Pulmonary artery endothelial cell (primary cell): ENCODE measurements around the gene CSAD. TPM values are rescaled to one million over a fixed set of nuclear protein-coding genes. Genes with fewer than 3 reads are reported as not detected.
A peak's percentile ranks its signal among the peaks of the same experiment; 100 is the strongest.

Experiments
- DNase-seq: peaks from one replicate; pipeline ENCODE4 v3.0.0-alpha.2; 2011; ENCODE audit warnings: low read depth, low spot score
- total RNA-seq: library from RNA; depleted of rRNA; stranded (reverse); fragments of >200 nt; gene quantifications from 2 replicates; pipeline ENCODE4 v1.2.3, GENCODE V29; 2014

Gene CSAD
- total RNA-seq: 4.1 and 4.2 TPM in 2 replicates

- peak; percentile 80 for DNase-seq
Measured at GRCh38 chr12:53180220-53180930, at the start of gene CSAD, which contains the start of gene ZNF740. Gene CSAD, minus strand, starts transcription at chr12:53180925. Its CDS starts 7,455 bp downstream, at chr12:53173470. Gene ZNF740, plus strand, starts transcription at chr12:53180722. Its CDS starts 1,262 bp downstream, at chr12:53181984.

GRCh38 chr12:53230108-53230845, 49.6 kb upstream of the CSAD start:
- DNase-seq: no peak

GRCh38 chr12:53229454-53229853, 48.7 kb upstream of the CSAD start:
- DNase-seq: no peak

- DNase-seq: no peak
Measured at GRCh38 chr12:53227836-53228235, 47.1 kb upstream of the CSAD start.

- no peak for DNase-seq
Measured at GRCh38 chr12:53227341-53227740, 46.6 kb upstream of the CSAD start.

- DNase-seq: no peak
Measured at GRCh38 chr12:53226815-53227214, 46.1 kb upstream of the CSAD start.

GRCh38 chr12:53225635-53226424, 45.1 kb upstream of the CSAD start:
- no peak for DNase-seq

GRCh38 chr12:53224897-53225634, 44.3 kb upstream of the CSAD start:
- DNase-seq: no peak

- DNase-seq: no peak
Measured at GRCh38 chr12:53224061-53224896, 43.6 kb upstream of the CSAD start.

- DNase-seq: no peak
Measured at GRCh38 chr12:53223389-53224060, 42.8 kb upstream of the CSAD start.

- no peak for DNase-seq
Measured at GRCh38 chr12:53222806-53223261, 42.1 kb upstream of the CSAD start.

GRCh38 chr12:53222170-53222721, 41.5 kb upstream of the CSAD start:
- DNase-seq: no peak

GRCh38 chr12:53221203-53222080, 40.7 kb upstream of the CSAD start:
- no peak for DNase-seq

- DNase-seq: peak; percentile 60
Measured at GRCh38 chr12:53220694-53221202, 40.0 kb upstream of the CSAD start.

GRCh38 chr12:53219956-53220693, 39.4 kb upstream of the CSAD start:
- DNase-seq: no peak

- no peak for DNase-seq
Measured at GRCh38 chr12:53219292-53219955, 38.7 kb upstream of the CSAD start.
